Astrocyte (in vitro differentiated cells and primary cell): Measurements from ENCODE around the gene RYR2.

Experiments
- EZH2 ChIP-seq: IDR thresholded peaks from 2 replicates; pipeline ENCODE4 v1.6.1; 2012; ENCODE audit warnings: mild to moderate bottlenecking, low read length, inconsistent platforms; ENCODE audit not compliant: insufficient read depth
- TF ChIP-seq, protein P1 (sequence below): IDR thresholded peaks from 2 replicates; pipeline ENCODE4 v1.5.1; 2011; ENCODE audit warnings: low read depth, mild to moderate bottlenecking, inconsistent platforms, low read length, moderate library complexity; ENCODE audit not compliant: insufficient read depth

DNA sequence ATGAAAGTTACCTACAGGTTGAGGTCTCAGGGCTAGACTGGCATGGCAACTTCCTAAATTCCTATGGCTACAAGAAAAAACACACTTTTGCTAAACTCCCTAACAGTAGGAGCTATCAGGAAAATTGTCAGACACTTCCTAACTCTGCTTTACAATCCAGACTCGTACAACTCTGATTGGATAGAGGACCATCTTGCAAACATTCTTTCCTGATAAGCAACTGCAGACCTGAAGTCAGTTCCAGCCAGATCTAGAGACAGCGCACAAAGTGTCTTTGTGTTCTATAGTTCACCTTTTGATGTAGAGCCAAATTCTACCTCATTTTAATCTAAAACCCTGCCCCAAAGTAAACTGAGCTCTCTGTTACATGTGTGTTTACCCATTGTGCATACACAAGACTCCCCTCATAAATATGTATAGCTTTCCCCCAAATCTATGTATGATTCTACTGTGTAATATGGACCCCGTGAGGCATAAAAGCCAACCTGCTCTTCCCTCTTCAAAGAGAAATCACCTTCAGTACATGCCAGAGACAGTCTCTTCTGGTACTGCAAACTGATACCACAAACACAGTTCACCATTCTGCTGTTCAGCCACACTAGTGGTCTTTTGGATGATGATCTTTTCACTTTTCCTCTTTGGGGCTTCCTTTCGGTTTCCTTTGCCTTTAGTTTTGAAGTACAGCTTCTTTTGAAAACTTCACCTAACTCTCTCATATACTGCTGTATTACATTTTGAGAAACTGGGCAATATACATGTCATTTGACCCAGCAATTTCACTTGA, 827.0 kb downstream of the RYR2 start:
- TF ChIP-seq, protein P1, sequence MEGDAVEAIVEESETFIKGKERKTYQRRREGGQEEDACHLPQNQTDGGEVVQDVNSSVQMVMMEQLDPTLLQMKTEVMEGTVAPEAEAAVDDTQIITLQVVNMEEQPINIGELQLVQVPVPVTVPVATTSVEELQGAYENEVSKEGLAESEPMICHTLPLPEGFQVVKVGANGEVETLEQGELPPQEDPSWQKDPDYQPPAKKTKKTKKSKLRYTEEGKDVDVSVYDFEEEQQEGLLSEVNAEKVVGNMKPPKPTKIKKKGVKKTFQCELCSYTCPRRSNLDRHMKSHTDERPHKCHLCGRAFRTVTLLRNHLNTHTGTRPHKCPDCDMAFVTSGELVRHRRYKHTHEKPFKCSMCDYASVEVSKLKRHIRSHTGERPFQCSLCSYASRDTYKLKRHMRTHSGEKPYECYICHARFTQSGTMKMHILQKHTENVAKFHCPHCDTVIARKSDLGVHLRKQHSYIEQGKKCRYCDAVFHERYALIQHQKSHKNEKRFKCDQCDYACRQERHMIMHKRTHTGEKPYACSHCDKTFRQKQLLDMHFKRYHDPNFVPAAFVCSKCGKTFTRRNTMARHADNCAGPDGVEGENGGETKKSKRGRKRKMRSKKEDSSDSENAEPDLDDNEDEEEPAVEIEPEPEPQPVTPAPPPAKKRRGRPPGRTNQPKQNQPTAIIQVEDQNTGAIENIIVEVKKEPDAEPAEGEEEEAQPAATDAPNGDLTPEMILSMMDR, result no peak
- no peak for TF ChIP-seq EZH2
